GM18868 (cell line): ENCODE results near the gene SYNPR.
"Not testable (repeated sequence)": the region's sequence is repeated elsewhere in the genome, so short reads cannot be mapped to it uniquely, and the experiment has no call there.

ENCODE experiments used
- ATAC-seq: cut with Tn5 transposase; IDR thresholded peaks from one replicate; pipeline ENCODE4 v1.9.1; 2021; ENCODE audit warnings: mild to moderate bottlenecking, moderate library complexity; ENCODE audit not compliant: unreplicated experiment

The SYNPR gene

DNA sequence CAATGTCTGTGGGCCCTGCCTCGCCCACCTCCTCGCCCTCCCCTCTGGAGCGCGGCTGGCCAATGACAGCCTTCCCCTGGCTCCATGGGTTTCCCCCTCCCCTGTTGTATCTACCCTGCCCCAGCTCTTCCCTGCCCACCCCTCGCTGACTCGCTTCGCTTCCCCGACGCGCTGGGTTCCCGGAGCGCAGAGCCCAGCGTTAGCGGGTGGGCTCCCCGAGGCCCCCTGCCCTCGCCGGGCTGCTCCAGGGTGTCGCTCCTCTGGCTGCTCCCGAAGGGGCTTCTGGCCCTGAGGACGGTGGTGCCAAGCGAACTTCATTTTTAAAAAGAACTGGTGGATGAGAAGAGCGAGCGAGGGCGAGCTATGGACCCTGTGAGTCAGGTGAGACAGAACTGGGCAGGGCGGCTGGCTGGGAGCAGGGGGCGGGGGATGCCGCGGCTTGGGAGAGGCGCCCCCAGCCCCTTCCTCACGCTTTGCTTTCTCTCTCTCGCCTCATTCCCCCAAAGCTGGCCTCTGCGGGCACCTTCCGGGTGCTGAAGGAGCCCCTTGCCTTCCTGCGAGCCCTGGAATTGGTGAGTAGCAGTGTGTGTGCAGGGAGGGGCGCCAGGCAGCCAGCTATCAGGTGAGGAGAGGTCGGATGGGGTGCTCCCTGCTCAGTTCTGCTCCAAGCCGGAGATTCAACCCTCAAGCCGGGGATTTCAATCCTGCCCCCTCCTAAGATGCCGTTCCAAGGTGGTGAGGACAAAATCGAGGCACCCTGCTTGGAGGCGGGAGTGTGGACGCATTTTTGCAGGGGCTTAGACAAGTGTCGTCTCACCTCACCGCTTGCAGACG lies at the start of gene SYNPR:
TSS of gene SYNPR (plus strand) at position 138 of the 834 bp plus-strand sequence.
- no peak for ATAC-seq

DNA sequence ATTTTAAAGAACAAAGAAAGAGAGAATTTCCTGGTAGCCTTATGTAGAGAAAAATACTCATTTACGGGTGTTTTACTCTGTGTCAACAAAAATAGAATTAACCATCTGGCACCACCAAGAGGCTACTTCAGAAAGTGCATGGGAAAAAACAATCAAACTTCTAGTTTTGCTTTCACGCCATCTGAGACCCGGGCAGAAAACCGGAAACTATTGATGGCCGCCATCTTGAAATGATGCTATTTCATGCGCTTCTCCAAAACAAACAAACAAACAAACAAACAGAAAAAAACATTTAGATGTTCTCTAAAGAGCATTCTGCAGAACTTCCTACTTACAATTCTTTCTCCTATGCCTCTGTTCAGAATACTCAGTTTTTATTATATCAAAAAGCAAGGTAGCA lies 49.4 kb upstream of the SYNPR start:
- ATAC-seq = peak; percentile 90

DNA sequence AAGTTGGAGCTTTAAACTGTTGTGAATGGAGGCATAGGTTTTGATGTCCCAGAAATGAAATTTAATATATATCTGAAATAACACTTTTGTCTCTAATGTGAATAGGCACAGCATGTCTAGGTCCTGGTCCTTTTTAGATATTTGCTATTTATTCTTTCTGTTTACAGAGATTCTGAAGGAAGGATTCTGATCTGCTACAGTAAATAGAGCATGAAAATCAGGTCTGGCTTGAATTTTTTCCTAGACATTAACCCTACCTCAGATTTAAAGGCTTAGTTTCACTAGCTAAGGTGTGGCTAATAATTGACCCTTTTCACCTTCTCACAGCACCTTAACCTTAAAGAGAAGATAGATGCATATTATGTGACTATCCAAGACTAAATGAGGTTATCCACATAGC lies 48.0 kb upstream of the SYNPR start:
- no peak for ATAC-seq

DNA sequence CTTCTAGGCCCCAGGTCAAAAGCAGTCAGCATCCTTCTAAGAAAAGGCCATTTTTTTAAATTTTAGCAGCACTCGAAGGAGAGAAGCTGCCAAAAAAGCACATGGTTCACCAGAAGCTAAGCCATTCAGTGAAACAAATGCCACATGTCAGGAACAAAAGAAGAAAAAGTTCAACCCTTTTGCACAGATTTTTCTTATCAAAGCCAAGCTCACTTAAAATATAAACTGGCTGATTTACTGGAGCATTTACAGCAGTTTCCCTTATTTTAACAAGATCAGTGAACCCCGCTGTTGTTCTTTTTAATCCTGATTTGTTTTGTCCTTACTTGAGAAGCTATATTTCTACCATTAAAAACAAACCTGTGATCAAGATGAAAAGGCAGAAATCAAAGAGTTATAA lies 46.5 kb upstream of the SYNPR start:
- ATAC-seq = no peak

DNA sequence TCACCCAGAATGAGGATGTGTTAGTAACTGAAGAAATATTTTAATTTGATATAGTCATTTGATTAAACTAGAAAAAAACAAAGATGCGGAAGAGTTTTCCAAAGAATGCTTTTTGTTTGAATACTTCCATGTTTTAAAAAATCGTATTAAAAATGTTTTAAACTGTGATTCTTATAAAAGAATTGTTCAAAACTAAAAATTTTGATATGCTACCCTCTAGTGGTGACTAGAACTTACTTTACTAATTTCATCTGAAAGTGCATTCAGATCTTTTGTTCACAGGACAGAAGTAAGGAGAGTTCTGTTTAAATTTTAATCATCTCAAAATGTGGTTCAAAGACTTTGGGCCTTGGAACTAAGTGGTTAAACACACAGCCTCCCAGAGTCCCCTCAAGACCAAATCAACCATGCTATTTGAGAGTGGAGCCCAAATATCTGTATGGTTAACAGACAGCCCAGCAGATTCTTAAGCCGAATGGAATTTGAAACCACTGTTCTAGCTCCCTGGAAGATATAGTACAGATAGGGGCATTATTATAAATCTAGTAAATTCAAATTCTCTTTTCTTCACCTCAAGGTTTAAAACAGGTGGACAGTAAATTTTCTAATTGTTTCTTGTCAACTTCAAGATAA lies 45.2 kb upstream of the SYNPR start:
- ATAC-seq = no peak

DNA sequence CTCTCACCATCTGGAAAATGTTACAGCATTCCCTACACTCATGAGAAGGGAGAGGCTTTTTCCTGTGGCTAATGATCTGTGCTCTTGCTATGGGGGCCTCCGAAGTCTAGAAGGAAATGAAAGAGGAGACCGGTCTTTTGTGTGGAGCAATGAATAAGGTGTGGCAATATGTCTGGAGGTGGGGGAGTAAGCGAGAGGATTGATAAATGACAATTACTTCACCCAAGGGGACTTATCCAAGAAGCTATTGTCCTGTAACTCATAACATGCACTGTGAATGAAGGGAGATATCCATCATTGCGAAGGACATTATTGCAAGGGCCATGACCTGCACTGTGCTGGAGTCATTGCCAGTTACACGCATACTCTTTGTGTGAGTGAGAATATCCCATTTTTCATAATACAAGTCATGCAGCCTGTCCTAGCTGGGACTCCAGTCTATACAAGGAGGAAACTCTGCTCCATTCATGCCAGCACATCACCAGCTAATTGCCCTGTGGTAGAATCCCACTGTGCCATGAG lies 37.7 kb upstream of the SYNPR start:
- no peak for ATAC-seq

DNA sequence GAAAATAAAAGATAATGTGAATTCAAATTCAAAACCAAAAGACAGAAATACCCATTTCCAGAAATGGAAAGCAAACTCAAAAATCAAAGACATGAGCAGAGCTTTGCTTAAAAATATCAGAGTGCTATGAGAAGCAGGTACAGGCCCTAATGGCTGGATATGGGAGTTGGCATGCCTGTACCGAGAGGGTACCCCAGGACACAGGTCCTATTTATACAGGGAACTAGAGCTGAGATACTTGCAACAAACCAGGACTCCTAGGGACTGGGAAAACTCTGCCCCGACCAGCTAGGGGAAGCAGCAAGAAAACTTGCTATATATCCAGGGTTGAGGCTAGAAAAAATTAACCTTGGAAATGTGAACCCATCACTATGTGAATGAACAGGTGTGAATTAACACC lies 36.0 kb upstream of the SYNPR start:
- ATAC-seq = no peak

DNA sequence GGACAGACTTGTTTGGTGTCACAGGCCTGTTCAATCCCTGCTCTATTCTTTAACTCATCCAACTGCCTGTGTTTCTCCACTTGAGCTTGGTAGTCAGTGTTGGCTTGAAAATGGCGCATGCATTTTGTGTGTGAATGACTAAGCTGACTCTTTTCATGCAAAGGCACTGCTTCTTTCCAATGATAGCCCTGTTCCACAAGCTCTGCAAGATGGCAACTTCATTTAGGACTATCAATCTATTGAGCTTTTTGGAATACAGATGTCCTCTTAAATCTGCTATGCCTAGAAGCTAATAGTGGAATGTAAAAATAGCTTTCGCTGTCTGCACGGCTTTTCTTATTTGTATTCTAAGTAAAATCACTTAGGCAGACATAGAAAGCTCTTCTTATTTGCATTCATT lies 33.6 kb upstream of the SYNPR start:
- ATAC-seq = no peak

DNA sequence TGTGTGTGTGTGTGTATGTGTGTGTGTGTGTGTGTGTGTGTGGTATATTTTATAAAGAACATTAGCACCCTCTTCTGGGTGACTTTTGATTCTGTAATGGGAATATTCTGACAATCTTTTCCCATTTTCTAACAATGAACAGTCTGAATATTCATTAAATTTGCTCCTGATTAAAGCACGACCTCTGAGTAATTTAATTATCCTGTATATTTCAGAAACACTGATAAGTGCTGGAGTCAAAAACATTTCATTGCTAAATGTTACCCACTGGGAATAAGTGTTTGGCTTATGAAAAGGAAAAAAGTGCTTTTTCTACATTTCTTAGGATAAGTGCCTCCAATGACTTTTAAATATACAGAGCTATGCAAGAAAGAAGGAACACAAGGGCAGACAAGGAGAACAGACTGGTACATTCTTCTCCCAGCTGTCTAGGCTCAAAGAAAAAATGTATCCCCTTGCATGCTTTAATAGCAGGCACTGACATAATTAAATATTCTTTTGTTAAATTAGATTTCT lies 32.3 kb upstream of the SYNPR start:
- no peak for ATAC-seq

DNA sequence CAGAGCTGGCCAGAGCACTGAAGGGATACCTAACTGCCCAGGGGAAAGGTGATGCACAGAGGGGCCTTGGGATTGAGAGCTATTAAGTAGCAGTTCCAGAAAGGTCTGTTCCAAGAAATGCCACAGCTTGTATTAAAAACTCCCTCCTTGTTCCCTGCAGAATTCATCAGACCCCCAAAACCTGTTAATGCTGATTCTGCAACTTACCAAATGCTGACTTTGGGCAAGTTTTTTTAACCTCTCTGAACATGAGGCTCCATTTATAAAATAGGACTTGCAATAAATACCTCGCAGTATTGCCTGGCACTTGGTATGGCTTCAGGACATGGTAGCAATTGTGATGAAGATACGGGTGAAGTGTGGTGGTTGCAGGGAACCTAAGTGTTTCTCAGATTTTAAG lies 30.1 kb upstream of the SYNPR start:
- ATAC-seq = no peak

DNA sequence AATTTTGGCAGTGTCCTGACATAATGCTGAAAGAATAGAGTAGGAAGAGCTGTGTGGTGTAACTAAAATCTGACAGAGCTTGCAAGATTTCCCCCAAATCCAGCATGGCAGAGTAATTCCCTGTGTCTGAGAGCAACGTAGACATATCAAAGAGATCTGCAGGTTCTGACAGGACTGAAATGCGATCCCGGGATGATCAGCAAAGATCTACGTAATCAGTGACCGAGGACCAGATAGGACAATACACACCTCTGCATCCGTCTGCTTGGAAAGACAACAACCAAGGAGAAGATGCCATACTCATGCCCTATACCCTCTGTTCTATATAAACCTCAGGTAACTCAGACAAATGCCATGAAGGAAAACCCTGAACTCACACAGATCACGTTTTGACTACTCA lies 26.6 kb upstream of the SYNPR start:
- no peak for ATAC-seq

DNA sequence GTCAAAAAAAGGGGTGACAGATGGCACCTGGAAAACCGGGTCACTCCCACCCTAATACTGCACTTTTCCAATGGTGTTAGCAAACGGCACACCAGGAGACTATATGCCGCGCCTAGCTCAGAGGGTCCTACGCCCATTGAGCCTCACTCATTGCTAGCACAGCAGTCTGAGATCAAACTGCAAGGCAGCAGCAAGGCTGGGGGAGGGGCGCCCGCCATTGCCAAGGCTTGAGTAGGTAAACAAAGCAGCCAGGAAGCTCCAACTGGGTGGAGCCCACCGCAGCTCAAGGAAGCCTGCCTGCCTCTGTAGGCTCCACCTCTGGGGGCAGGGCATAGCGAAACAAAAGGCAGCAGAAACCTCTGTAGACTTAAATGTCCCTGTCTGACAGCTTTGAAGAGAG lies 22.3 kb upstream of the SYNPR start:
- not testable (repeated sequence) for ATAC-seq

DNA sequence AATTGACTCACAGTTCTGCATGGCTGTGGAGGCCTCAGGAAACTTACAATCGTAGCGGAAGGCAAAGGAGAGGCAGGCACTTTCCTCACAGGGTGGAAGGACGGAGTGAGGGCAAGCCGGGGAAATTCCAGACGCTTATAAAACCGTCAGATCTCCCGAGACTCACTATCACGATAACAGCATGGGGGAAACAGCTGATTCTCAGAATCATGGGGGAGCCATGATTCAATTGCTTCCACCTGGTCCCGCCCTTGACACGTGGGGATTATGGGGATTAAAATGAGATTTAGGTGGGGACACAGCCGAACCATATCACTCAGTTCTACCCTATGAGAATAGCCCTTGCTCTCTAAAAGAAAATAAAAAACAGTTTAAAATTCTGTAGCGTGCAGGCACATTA lies 13.4 kb upstream of the SYNPR start:
- ATAC-seq = no peak

DNA sequence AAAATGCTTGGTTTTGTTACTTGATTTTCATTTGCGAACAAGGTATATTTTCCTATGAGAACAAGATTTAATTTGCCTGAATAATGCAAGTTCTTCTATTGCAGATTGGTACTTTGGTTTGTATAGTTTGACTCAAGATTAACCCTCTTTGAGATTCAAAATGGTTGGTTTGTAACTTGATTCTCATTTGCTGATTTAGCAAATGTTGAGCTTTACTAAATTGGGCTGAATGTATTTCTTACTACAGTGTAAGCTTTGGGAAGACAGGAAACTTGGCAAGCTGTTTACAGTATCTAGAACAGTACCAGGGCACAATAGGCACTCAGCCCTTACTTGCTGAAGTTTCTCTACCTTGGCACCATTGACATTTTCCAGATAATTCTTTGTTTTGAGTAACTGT lies 3.7 kb upstream of the SYNPR start:
- ATAC-seq = no peak

DNA sequence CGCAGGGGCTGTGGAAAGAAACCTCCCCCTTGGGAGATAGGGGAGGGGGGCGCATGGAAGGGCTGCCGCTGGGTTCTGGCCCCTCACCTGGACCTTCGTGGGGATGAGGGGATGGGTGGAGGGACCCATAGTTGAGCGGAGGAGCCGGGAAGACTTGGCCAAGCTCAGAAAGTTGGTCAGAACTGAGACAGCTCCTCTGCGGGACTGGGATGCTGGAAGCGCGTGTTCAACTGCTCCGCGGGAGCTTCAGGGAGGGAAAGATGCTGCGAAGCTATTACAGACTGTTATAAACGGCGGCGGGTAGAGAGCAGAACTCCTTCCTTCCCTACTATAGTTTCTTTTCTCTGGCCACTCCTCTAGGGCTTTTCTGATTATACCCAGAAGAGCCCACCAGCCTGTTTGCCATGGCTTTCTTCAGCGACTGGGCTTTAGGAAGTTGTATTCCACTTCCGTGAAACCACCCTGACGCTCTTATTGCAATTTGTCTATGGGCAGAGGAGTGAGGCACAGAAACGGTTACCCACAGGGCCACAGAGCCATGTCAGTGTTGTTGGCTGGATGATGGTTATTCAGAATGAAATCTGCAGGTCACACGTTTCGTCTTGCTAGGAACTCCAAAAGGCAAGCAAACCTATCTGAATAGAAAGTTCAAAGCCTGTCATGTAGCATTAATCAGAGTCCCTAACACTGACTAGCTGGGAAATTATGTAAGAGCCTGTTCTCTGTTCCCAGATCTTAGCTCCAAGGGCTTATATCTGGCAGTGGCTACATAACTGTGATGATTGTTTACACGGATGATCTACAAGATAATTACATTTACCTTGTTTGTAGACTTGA lies 1.1 kb downstream of the SYNPR start:
- no peak for ATAC-seq

DNA sequence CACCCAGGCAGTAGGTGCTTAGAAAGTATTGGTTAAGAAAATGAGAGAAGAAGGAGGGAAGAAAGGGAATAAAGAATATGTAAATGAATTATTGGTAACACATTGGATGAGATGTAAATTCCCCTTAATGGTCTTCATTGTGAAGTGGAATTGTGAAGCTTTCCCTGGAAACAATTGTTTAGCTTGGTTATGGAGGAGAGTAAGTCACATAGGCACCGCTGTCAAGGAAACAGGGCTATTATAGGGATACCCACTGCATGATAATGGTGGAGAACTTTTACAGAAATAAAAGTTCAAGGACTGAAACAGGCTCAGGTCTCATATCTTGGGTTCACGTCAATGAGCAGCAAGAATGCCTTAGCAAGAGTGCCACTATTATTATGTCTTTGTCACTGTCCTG lies 9.5 kb downstream of the SYNPR start:
- ATAC-seq = no peak

DNA sequence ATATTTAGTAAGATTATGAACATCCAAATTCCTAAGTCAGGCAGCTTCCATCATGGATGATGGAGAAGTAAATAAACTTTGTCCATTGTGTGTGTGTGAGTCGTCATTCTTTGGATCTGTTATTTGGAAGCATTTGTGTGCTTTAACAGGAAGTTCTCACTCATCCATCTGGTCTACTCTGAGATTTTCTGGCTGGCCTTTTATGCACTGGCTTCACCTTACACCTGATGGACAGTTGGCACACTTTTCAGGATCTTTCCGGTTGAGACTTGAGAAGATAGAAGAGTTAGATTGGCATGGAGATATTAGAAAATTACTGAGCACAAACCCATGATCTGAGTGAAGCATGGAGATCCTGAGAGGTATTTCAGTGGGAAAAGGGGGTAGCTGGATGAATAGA lies 12.6 kb downstream of the SYNPR start:
- no peak for ATAC-seq

DNA sequence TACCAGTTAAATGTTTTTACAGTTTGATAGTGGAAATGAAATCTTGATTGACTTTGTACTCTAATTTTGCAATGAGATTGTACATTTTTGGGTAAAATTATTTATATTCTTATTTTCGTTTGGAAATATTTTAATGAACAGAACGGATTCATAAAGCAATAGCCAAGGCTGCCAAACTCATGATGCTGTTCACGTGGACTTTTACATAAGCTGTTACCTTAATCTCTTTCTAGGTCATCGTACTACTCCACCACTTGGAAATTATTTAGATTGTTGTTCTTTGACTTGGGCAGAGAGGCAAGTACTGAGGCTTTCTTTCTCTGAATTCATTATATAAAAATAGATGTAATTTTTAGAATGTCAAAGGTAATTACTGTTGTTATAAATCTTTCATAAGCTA lies 16.2 kb downstream of the SYNPR start:
- no peak for ATAC-seq

DNA sequence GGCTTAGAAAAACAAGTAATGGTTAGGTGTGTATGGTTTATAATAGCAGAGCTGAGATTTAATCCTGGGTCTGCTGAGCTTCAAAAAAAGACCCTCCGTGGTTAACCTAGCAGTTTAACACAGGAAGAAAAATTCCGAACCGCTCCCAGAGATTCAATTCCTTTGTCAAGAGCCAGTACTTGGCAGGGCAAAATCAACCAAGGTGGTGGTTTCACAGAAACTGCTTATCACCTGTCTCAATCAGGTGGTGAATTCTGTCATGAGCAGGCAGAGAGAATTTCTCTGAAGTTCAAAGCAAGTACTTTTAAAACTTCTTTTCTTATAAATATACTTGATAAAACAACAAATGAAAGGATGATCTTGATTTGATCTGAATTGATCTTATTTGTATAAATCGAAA lies 17.2 kb downstream of the SYNPR start:
- ATAC-seq = no peak

DNA sequence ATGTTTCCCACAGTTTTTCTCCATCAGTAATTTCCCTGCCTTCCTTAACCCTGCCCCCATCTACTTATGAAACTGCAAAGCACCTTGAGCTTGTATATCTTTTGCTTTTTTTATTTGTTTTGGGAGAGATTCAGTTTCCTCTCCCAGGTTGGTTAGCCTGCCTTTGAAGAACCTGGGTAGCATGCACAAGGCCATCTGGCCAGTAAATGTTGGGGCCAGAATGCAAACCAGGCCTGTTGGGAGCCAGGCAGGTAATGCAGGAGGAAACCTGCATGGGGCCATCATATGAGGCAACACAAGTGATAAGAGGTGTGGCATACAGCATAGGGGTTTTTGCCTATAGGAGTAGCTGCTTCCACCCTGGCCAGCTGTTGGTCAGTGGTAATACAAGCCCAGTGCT lies 17.7 kb downstream of the SYNPR start:
- no peak for ATAC-seq

DNA sequence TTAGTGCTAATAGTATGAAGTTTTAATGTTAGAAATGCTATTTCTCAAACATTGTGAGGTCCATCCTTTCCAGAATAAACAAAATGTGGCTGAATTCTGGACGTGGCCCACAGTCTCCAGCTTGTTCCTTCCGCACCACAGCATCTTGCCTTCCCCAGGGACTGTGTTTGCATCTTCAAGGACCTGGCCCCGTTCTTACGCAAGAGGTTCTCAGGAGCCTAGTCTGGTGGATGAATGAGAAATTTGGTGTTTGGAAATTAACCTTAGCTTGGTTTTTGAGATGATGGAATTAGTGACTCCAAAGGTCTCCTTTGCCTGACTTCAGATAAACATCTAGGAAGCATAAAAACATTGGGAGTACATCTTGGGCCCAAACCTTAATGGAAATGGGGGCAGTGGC lies 18.1 kb downstream of the SYNPR start:
- no peak for ATAC-seq
